IMR-90 (cell line): ENCODE data around the gene TRIM66. TPM values are rescaled to one million over a fixed set of nuclear protein-coding genes. Genes with fewer than 3 reads are reported as not detected.
A peak's percentile ranks its signal among the peaks of the same experiment; 100 is the strongest.

ENCODE experiments used
- ATAC-seq: fragments of 200-7000 bp; cut with Tn5 transposase; 2 replicates; pipeline ENCODE4 v1.9.1; 2020; ENCODE audit warnings: low read depth, mild to moderate bottlenecking, moderate library complexity
- BruUV-seq: library from RNA; stranded (reverse); fragments of 400-500 nt; replicated peaks from 2 replicates; lab custom pipeline; 2021; lab: Mats Ljungman, UMichigan
- CTCF ChIA-PET: fragments of 300-600 bp; formaldehyde crosslinking; extraction: SDS; loops from one replicate; lab custom pipeline; 2021; ENCODE audit warnings: antibody characterized with exemption; lab: Yijun Ruan, JAX
- POLR2A ChIA-PET: fragments of 300-600 bp; sonication (Branson Sonifier 250); formaldehyde crosslinking; loops from one replicate; lab custom pipeline; 2022; ENCODE audit warnings: antibody characterized with exemption; ENCODE audit not compliant: unreplicated experiment; lab: Charles Lee
- DNase-seq: peaks from one replicate; pipeline ENCODE4 v3.0.0; 2013
- H2AFZ ChIP-seq: replicated peaks from 2 replicates; pipeline ENCODE3; 2013; ENCODE audit warnings: low read length, mild to moderate bottlenecking; ENCODE audit not compliant: poor library complexity
- H2AK5ac ChIP-seq: 2 replicates; pipeline ENCODE4 v1.6.1; 2013; ENCODE audit warnings: low read depth, low read length, inconsistent platforms
- H2AK9ac ChIP-seq: replicated peaks from 2 replicates; pipeline ENCODE3; 2013; ENCODE audit warnings: mild to moderate bottlenecking, low read depth, low read length, moderate library complexity; ENCODE audit not compliant: poor library complexity
- H2BK120ac ChIP-seq: 2 replicates; pipeline ENCODE4 v1.6.1; 2013; ENCODE audit warnings: low read depth, low read length, inconsistent platforms
- H2BK15ac ChIP-seq: 3 replicates; pipeline ENCODE4 v1.6.1; 2013; ENCODE audit warnings: low read depth, low read length, inconsistent platforms
- H2BK20ac ChIP-seq: 2 replicates; pipeline ENCODE4 v1.6.1; 2013; ENCODE audit warnings: low read depth, mild to moderate bottlenecking, inconsistent platforms, low read length, moderate library complexity
- H2BK5ac ChIP-seq: 2 replicates; pipeline ENCODE4 v1.6.1; 2013; ENCODE audit warnings: mild to moderate bottlenecking, low read depth, low read length, inconsistent platforms; ENCODE audit not compliant: poor library complexity, severe bottlenecking
- H3K14ac ChIP-seq: replicated peaks from 2 replicates; pipeline ENCODE4 v1.6.1; 2013; ENCODE audit warnings: low read depth, low read length, inconsistent platforms
- H3K18ac ChIP-seq: 2 replicates; pipeline ENCODE4 v1.6.1; 2013; ENCODE audit warnings: low read depth, low read length, control low read depth
- H3K23ac ChIP-seq: 2 replicates; pipeline ENCODE4 v1.6.1; 2013; ENCODE audit warnings: low read depth, low read length, inconsistent platforms
- H3K27ac ChIP-seq: 2 replicates; pipeline ENCODE4 v1.5.1; 2013; ENCODE audit warnings: mild to moderate bottlenecking, control low read depth, low read length; ENCODE audit not compliant: insufficient read depth
- H3K27me3 ChIP-seq: 2 replicates; pipeline ENCODE4 v1.6.1; 2013; ENCODE audit warnings: low read length; ENCODE audit not compliant: control insufficient read depth, insufficient read depth
- H3K36me3 ChIP-seq: 2 replicates; pipeline ENCODE4 v1.6.1; 2013; ENCODE audit warnings: low read length, mixed read lengths; ENCODE audit not compliant: control insufficient read depth, insufficient read depth
- H3K4ac ChIP-seq: 2 replicates; pipeline ENCODE4 v1.6.1; 2013; ENCODE audit warnings: low read depth, low read length, inconsistent platforms
- H3K4me1 ChIP-seq: 2 replicates; pipeline ENCODE4 v1.6.1; 2013; ENCODE audit warnings: low read length, mixed read lengths; ENCODE audit not compliant: control insufficient read depth, insufficient read depth
- H3K4me2 ChIP-seq: 2 replicates; pipeline ENCODE4 v1.6.1; 2013; ENCODE audit warnings: low read depth, mild to moderate bottlenecking, control low read depth, low read length, moderate library complexity
- H3K4me3 ChIP-seq: 2 replicates; pipeline ENCODE4 v1.5.1; 2013; ENCODE audit warnings: low read depth, mild to moderate bottlenecking, control low read depth, low read length, moderate library complexity; ENCODE audit not compliant: insufficient read depth
- H3K56ac ChIP-seq: 2 replicates; pipeline ENCODE4 v1.6.1; 2013; ENCODE audit warnings: low read length, inconsistent platforms; ENCODE audit not compliant: insufficient read depth; ENCODE audit errors: extremely low read depth
- H3K79me1 ChIP-seq, 2 experiments: 2 replicates each; pipeline ENCODE4 v1.6.1; 2013; ENCODE audit warnings: low read length in 2 of 2, inconsistent platforms in 1 of 2, low read depth in 1 of 2
- H3K9ac ChIP-seq: 2 replicates; pipeline ENCODE4 v1.6.1; 2013; ENCODE audit warnings: low read depth, low read length, control low read depth
- H3K9me1 ChIP-seq: 2 replicates; pipeline ENCODE4 v1.6.1; 2013; ENCODE audit warnings: low read length, inconsistent platforms; ENCODE audit not compliant: insufficient read depth
- H3K9me3 ChIP-seq: 2 replicates; pipeline ENCODE4 v1.6.1; 2013; ENCODE audit warnings: low read length; ENCODE audit not compliant: control insufficient read depth, insufficient read depth
- H4K20me1 ChIP-seq: 2 replicates; pipeline ENCODE4 v1.6.1; 2013; ENCODE audit warnings: low read length, inconsistent platforms; ENCODE audit not compliant: insufficient read depth
- H4K5ac ChIP-seq: 2 replicates; pipeline ENCODE4 v1.6.1; 2013; ENCODE audit warnings: mild to moderate bottlenecking, low read depth, low read length, control low read depth
- H4K8ac ChIP-seq, 2 experiments: 2 replicates each; pipeline ENCODE4 v1.6.1; 2013; ENCODE audit warnings: low read depth in 2 of 2, low read length in 2 of 2, control low read depth in 1 of 2, inconsistent platforms in 1 of 2
- H4K91ac ChIP-seq: 2 replicates; pipeline ENCODE4 v1.6.1; 2013; ENCODE audit warnings: low read depth, low read length, inconsistent platforms; ENCODE audit not compliant: insufficient read depth
- BHLHE40 ChIP-seq: fragments of 150-350 bp; IDR thresholded peaks from 2 replicates; pipeline ENCODE4 v1.6.1; 2016; ENCODE audit warnings: mild to moderate bottlenecking, low read depth, low read length
- CEBPB ChIP-seq: IDR thresholded peaks from 2 replicates; pipeline ENCODE4 v1.6.1; 2012; ENCODE audit warnings: low read depth, low read length, improper control_type of control experiment
- CHD1 ChIP-seq: IDR thresholded peaks from 2 replicates; pipeline ENCODE4 v1.6.1; 2012; ENCODE audit warnings: low read depth, low read length, improper control_type of control experiment
- FOS ChIP-seq: fragments of 150-350 bp; IDR thresholded peaks from 2 replicates; pipeline ENCODE4 v1.6.1; 2016; ENCODE audit warnings: low read depth, low read length
- MAFK ChIP-seq: IDR thresholded peaks from 2 replicates; pipeline ENCODE4 v1.6.1; 2012; ENCODE audit warnings: low read depth, low read length, improper control_type of control experiment
- MAZ ChIP-seq: IDR thresholded peaks from 2 replicates; pipeline ENCODE4 v1.6.1; 2012; ENCODE audit warnings: low read depth, mild to moderate bottlenecking, low read length, improper control_type of control experiment, moderate library complexity, borderline replicate concordance
- NFE2L2 ChIP-seq: fragments of 150-350 bp; IDR thresholded peaks from 2 replicates; pipeline ENCODE4 v1.6.1; 2016; ENCODE audit warnings: low read depth, mild to moderate bottlenecking, low read length
- RCOR1 ChIP-seq: IDR thresholded peaks from 2 replicates; pipeline ENCODE4 v1.6.1; 2012; ENCODE audit warnings: mild to moderate bottlenecking, low read length, improper control_type of control experiment; ENCODE audit not compliant: insufficient replicate concordance
- RFX5 ChIP-seq: IDR thresholded peaks from 2 replicates; pipeline ENCODE4 v1.8.0; 2012; ENCODE audit warnings: low read depth, mild to moderate bottlenecking, low read length, moderate library complexity
- SMC3 ChIP-seq: fragments of 150-350 bp; IDR thresholded peaks from 2 replicates; pipeline ENCODE4 v1.6.1; 2016; ENCODE audit warnings: low read depth, mild to moderate bottlenecking, antibody characterized with exemption, low read length, moderate library complexity
- WGBS, 2 experiments: methylation state at CpG; one replicate each; pipeline versions ENCODE4 v1.1.5 to v1.1.7; 2013; ENCODE audit warnings: missing lambda C conversion rate in 2 of 2; ENCODE audit not compliant: insufficient read length in 1 of 2; ENCODE audit errors: extremely low coverage in 2 of 2; 5-methylcytosine and 5-hydroxymethylcytosine counted together
- dilution Hi-C: fragments of 300-500 bp; cut with HindIII; formaldehyde crosslinking; loops from one replicate; pipeline ENCODE4 v1.14.3; 2018; ENCODE audit warnings: low sequenced_read_pairs; ENCODE audit not compliant: unreplicated experiment
- in situ Hi-C: fragments of 300-500 bp; cut with MboI; formaldehyde crosslinking; loops from 3 replicates; pipeline ENCODE4 v1.14.3; 2019; ENCODE audit warnings: low sequenced_read_pairs, inconsistent platforms, mixed read lengths
- intact Hi-C: fragments of 100-400 bp; cut with micrococcal nuclease; formaldehyde crosslinking; loops from 2 replicates; pipeline ENCODE4 v1.10.0; 2022
- polyA plus RNA-seq, 3 experiments: library from polyadenylated mRNA; depleted of rRNA; stranded (reverse); fragments of >200 nt; gene quantifications; 2 replicates each; pipeline ENCODE4 v1.2.3, GENCODE V29; 2012; ENCODE audit warnings: low replicate concordance in 1 of 3
- total RNA-seq: library from RNA; depleted of rRNA; stranded (reverse); fragments of >200 nt; gene quantifications from 2 replicates; pipeline ENCODE4 v1.2.3, GENCODE V29; 2012
- TF ChIP-seq, protein P1 (sequence below): fragments of 150-350 bp; IDR thresholded peaks from 2 replicates; pipeline ENCODE4 v1.6.1; 2017; ENCODE audit warnings: mild to moderate bottlenecking, antibody characterized with exemption, low read length, low read depth
- TF ChIP-seq, protein P2 (sequence below): fragments of 150-350 bp; IDR thresholded peaks from 2 replicates; pipeline ENCODE4 v1.6.1; 2016; ENCODE audit warnings: low read depth, mild to moderate bottlenecking, low read length, moderate library complexity, borderline replicate concordance

The TRIM66 gene
- total and polyA plus RNA-seq, 2 of the 4 experiments (the other 2 are of a cell fraction) = 4.4 to 5.0 TPM

DNA sequence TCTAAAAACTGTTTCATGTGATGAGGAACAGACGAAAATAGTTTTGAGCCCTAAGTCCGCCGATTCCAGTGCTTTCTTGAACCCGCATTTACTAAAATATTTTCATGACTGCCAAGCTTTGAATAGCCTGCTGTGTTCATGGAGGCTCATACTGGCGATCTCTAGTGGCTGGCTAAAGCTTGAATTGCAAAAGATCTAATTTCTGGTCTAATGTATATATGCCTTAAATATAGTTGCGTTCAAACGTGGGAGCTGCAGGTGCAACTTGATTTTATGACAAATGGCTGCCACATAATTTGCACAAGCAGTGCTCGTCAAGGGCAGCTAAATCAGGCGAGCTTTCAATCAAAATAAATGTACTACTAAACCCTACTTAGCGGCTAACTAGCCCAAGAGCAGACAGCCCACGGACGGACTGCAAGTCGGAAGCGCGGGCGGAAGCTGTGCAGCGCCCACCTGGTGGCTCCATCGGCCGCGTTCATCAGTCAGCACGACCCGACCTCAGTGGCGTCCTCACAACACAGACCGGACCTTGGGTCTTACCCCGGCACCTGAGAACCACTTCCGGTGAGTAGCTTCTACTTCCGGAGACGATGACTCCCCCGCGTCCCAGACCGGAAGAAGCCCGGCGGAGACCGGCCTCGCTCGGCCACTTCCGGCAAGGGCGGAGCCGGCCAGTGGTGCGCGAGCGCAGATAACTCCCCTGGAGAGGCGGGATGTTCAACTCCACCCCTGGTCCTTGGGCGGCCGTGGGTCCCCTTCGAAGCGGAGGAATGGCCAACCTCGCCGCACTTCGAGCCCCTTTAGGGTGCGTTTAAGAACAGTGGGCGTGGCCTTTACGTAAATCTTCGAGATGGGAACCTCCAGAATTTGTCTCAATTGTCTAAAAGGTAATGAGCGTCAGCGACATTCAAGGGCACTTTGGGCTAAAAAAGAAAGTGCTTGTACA lies 6.2 kb upstream of the TRIM66 start:
- Histone ChIP-seq H3K4me3 (peak overlapping the region; percentile 52), H2AK5ac (peak overlapping the region; percentile 81), H3K18ac (no peak overlapping the region), H3K27ac (peak overlapping the region; percentile 77), H3K23ac (peak overlapping the region; percentile 71; the same call in 1 of the 2 replicates), H3K4ac (peak overlapping the region; percentile 85), H4K91ac (peak overlapping the region; percentile 75), H4K20me1 (peaks cover 24% of the 10 kb centered on the region; the same call in 1 of the 2 replicates), H3K27me3 (no peaks in the 10 kb centered on the region), H3K56ac (peak overlapping the region; percentile 86), H2AFZ (peak overlapping the region; percentile 90), H3K9ac (peak overlapping the region; percentile 71), H3K14ac (peak overlapping the region; percentile 69), H3K4me1 (peaks cover 7% of the 10 kb centered on the region), H2BK120ac (0 out of 2 replicates have a peak overlapping the region, but pooled peaks have one; percentile 9), H2BK20ac (no peak overlapping the region), H3K9me1 (no peaks in the 10 kb centered on the region; the same call in 1 of the 2 replicates), H2BK5ac (peak overlapping the region; percentile 70), H3K9me3 (no peaks in the 10 kb centered on the region), H2BK15ac (no peak overlapping the region; the same call in 2 of the 3 replicates), H4K5ac (peak overlapping the region; percentile 73), H4K8ac (peak overlapping the region; percentile 74 to 92), H3K79me1 (peaks cover 24 to 44% of the 10 kb centered on the region in 2 experiments), H3K36me3 (peaks cover 51% of the 10 kb centered on the region), H2AK9ac (peak overlapping the region; percentile 91), H3K4me2 (peak overlapping the region; percentile 86)
- peak; percentile 96 for DNase-seq
- ChIA-PET POLR2A (interaction anchor here (0.6 to 1.1 kb wide), 7 partner anchors 11 to 697 kb away, joined by 3 to 7 read pairs (median 4); a partner anchor contains a TSS), CTCF (interaction anchor here (0.6 to 1.4 kb wide), 3 partner anchors 20 to 133 kb away, joined by 3 to 4 read pairs (median 3); no protein-coding TSS in a partner anchor)
- peak; percentile 89 for ATAC-seq
- intact Hi-C loops (loop anchor here (1.0 to 10.0 kb wide), 7 partner anchors 30 to 464 kb away; partner anchors contain the start of gene AKIP1), dilution Hi-C loops (no loop called here), in situ Hi-C loops (loop anchor here (25.0 kb wide), 1 partner anchor 449 kb away; no protein-coding TSS in a partner anchor)
- 1% methylated on average over 14 of the region's 56 CpGs; no CpG with 5 or more reads in 1 of the 2 experiments for WGBS, 2 experiments
- no TSS peak for BruUV-seq
- TF ChIP-seq, protein P1, sequence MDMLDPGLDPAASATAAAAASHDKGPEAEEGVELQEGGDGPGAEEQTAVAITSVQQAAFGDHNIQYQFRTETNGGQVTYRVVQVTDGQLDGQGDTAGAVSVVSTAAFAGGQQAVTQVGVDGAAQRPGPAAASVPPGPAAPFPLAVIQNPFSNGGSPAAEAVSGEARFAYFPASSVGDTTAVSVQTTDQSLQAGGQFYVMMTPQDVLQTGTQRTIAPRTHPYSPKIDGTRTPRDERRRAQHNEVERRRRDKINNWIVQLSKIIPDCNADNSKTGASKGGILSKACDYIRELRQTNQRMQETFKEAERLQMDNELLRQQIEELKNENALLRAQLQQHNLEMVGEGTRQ = no peak
- no peak for TF ChIP-seq CHD1
- no peak for TF ChIP-seq FOS
- TF ChIP-seq, protein P2, sequence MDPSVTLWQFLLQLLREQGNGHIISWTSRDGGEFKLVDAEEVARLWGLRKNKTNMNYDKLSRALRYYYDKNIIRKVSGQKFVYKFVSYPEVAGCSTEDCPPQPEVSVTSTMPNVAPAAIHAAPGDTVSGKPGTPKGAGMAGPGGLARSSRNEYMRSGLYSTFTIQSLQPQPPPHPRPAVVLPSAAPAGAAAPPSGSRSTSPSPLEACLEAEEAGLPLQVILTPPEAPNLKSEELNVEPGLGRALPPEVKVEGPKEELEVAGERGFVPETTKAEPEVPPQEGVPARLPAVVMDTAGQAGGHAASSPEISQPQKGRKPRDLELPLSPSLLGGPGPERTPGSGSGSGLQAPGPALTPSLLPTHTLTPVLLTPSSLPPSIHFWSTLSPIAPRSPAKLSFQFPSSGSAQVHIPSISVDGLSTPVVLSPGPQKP = peak; percentile 73; the same call in 1 of the 2 replicates
- TF ChIP-seq RFX5 = no peak
- no peak for TF ChIP-seq MAFK
- no peak for TF ChIP-seq CEBPB
- TF ChIP-seq RCOR1 = no peak
- TF ChIP-seq SMC3 = peak; percentile 18; the same call in 1 of the 2 replicates
- no peak for TF ChIP-seq NFE2L2
- TF ChIP-seq BHLHE40 = 0 out of 2 replicates have a peak, but pooled peaks have one; percentile 8
- TF ChIP-seq MAZ = peak; percentile 40; the same call in 1 of the 2 replicates
